Endothelial cell of umbilical vein (primary cell): ENCODE data around the gene CDC16.

Source experiments
- EZH2 ChIP-seq: IDR thresholded peaks from 2 replicates; pipeline ENCODE4 v1.6.1; 2012; ENCODE audit warnings: borderline replicate concordance, low read depth, mild to moderate bottlenecking, moderate library complexity, low read length, inconsistent platforms; ENCODE audit not compliant: severe bottlenecking
- JUN ChIP-seq: IDR thresholded peaks from 2 replicates; pipeline ENCODE4 v1.6.1; 2011; ENCODE audit warnings: borderline replicate concordance, low read depth; ENCODE audit not compliant: insufficient read length, insufficient read depth
- POLR2A ChIP-seq: IDR thresholded peaks from 2 replicates; pipeline ENCODE4 v1.6.1; 2012; ENCODE audit warnings: low read depth, mild to moderate bottlenecking, control low read depth, low read length
- POLR2AphosphoS5 ChIP-seq: IDR thresholded peaks from 2 replicates; pipeline ENCODE4 v1.6.1; 2012; ENCODE audit warnings: low read depth, mild to moderate bottlenecking, control low read depth, low read length, moderate library complexity; ENCODE audit not compliant: insufficient read depth
- TF ChIP-seq, protein P1 (sequence below), 2 donors: IDR thresholded peaks; 1 replicate in 1 of 2; 2 replicates in 1 of 2; pipeline ENCODE4 v1.5.1; 2011; ENCODE audit warnings: low read length in 2 of 2, mild to moderate bottlenecking in 2 of 2, moderate library complexity in 2 of 2, control low read depth in 1 of 2, inconsistent platforms in 1 of 2, low read depth in 1 of 2; ENCODE audit not compliant: insufficient read depth in 1 of 2; ENCODE audit errors: extremely low read depth in 1 of 2
- TF ChIP-seq, protein P2 (sequence below): IDR thresholded peaks from 2 replicates; pipeline ENCODE4 v1.6.1; 2011; ENCODE audit not compliant: insufficient read depth, insufficient read length

DNA sequence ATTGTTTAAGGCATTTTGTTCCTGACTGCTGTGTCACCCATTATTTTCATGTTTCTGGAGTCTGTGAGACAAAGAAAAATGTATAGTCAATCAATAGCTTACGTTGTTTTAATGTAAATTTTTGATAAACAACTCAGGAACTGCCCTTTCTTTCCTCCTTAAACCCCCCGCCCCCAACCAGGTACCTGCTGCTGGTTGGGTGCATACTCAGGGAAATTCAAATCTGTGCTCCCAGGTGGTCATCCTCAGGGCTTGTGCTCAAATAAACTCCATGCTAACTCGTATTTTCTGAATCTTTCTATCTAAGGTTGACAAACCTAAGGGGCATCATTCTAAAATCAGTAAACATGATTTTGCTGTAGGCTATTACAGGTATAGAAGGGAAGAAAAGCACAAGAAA, 4.1 kb upstream of the CDC16 start:
- TF ChIP-seq POLR2AphosphoS5 (no peak), EZH2 (no peak), POLR2A (no peak), JUN (no peak)
- TF ChIP-seq, protein P1, sequence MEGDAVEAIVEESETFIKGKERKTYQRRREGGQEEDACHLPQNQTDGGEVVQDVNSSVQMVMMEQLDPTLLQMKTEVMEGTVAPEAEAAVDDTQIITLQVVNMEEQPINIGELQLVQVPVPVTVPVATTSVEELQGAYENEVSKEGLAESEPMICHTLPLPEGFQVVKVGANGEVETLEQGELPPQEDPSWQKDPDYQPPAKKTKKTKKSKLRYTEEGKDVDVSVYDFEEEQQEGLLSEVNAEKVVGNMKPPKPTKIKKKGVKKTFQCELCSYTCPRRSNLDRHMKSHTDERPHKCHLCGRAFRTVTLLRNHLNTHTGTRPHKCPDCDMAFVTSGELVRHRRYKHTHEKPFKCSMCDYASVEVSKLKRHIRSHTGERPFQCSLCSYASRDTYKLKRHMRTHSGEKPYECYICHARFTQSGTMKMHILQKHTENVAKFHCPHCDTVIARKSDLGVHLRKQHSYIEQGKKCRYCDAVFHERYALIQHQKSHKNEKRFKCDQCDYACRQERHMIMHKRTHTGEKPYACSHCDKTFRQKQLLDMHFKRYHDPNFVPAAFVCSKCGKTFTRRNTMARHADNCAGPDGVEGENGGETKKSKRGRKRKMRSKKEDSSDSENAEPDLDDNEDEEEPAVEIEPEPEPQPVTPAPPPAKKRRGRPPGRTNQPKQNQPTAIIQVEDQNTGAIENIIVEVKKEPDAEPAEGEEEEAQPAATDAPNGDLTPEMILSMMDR (IDR thresholded peaks at IDR 0.05; ENCODE audit: extremely low read depth in 1 of 2, insufficient read depth in 1 of 2, low read depth in 1 of 2, low read length in 2 of 2) = no peak
- TF ChIP-seq, protein P2, sequence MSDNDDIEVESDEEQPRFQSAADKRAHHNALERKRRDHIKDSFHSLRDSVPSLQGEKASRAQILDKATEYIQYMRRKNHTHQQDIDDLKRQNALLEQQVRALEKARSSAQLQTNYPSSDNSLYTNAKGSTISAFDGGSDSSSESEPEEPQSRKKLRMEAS = no peak
